ENCODE measurements around the gene TNXB. TPM values are rescaled to one million over a fixed set of nuclear protein-coding genes. Genes with fewer than 3 reads are reported as not detected.
"Not testable (repeated sequence)": the region's sequence is repeated elsewhere in the genome, so short reads cannot be mapped to it uniquely, and the experiment has no call there.

Gene TNXB
- total RNA-seq, 2 donors from 2014 or later: 138 to 210 TPM

GRCh38 chr6:32046450-32047083 lies 62.6 kb downstream of the TNXB start:
- no peak for TF ChIP-seq CTCF (IDR thresholded peaks at IDR 0.05)
- no peak overlapping the region for H3K4me3 ChIP-seq
- peaks cover 0 to 28% of the 10 kb centered on the region in 2 donors for H3K4me1 ChIP-seq
- H3K27me3 ChIP-seq: no peaks in the 10 kb centered on the region
- DNase-seq (ENCODE audit: low spot score): peak; percentile 71
- H3K9me3 ChIP-seq: no peaks in the 10 kb centered on the region
- no peaks in the 10 kb centered on the region for H3K36me3 ChIP-seq
- peak overlapping the region; percentile 79 to 90 for H3K27ac ChIP-seq

- Histone ChIP-seq H3K9me3 (no peaks in the 10 kb centered on the region), H3K27ac (peak overlapping the region; percentile 79 to 90), H3K4me1 (peaks cover 0 to 28% of the 10 kb centered on the region in 2 donors), H3K27me3 (no peaks in the 10 kb centered on the region), H3K36me3 (no peaks in the 10 kb centered on the region), H3K4me3 (no peak overlapping the region)
- no peak for TF ChIP-seq CTCF (IDR thresholded peaks at IDR 0.05)
- DNase-seq (ENCODE audit: low spot score): peak; percentile 82
These were observed 63.2 kb downstream of the TNXB start for GRCh38 chr6:32045811-32046449.

- H3K27ac ChIP-seq; H3K9me3 ChIP-seq; H3K27me3 ChIP-seq; H3K4me3 ChIP-seq; H3K36me3 ChIP-seq; DNase-seq (ENCODE audit: low spot score): not testable (repeated sequence)
- H3K4me1 ChIP-seq: peaks cover 0 to 28% of the 10 kb centered on the region in 2 donors
These were observed 64.2 kb downstream of the TNXB start for GRCh38 chr6:32044916-32045315.

- not testable (repeated sequence) for H3K4me3 ChIP-seq; DNase-seq (ENCODE audit: low spot score); H3K9me3 ChIP-seq; H3K36me3 ChIP-seq; H3K27me3 ChIP-seq; H3K27ac ChIP-seq
- peaks cover 0 to 28% of the 10 kb centered on the region in 2 donors for H3K4me1 ChIP-seq
These were observed 65.4 kb downstream of the TNXB start for GRCh38 chr6:32043589-32044380.

GRCh38 chr6:32042276-32042675 lies 66.9 kb downstream of the TNXB start:
- DNase-seq (ENCODE audit: low spot score): not testable (repeated sequence)

GRCh38 chr6:32041385-32041784 lies 67.8 kb downstream of the TNXB start:
- not testable (repeated sequence) for DNase-seq (ENCODE audit: low spot score); H3K27me3 ChIP-seq; H3K9me3 ChIP-seq; H3K36me3 ChIP-seq; H3K4me3 ChIP-seq; H3K27ac ChIP-seq; H3K4me1 ChIP-seq

More at GRCh38 chr6:32042276-32042675, 66.9 kb downstream of the TNXB start:
- not testable (repeated sequence) for H3K9me3 ChIP-seq, H3K36me3 ChIP-seq, H3K27me3 ChIP-seq, H3K27ac ChIP-seq, H3K4me3 ChIP-seq
- peaks cover 0 to 15% of the 10 kb centered on the region in 2 donors for H3K4me1 ChIP-seq

- not testable (repeated sequence) for H3K4me3 ChIP-seq; H3K27ac ChIP-seq; H3K9me3 ChIP-seq; DNase-seq (ENCODE audit: low spot score); H3K4me1 ChIP-seq; H3K27me3 ChIP-seq; H3K36me3 ChIP-seq
These were observed 68.2 kb downstream of the TNXB start for GRCh38 chr6:32041050-32041321.

GRCh38 chr6:32040299-32041049 lies 68.7 kb downstream of the TNXB start:
- H3K27ac ChIP-seq; H3K36me3 ChIP-seq; H3K9me3 ChIP-seq; H3K4me3 ChIP-seq; DNase-seq (ENCODE audit: low spot score); H3K27me3 ChIP-seq; H3K4me1 ChIP-seq: not testable (repeated sequence)

GRCh38 chr6:32039321-32040274 lies 69.5 kb downstream of the TNXB start:
- not testable (repeated sequence) for H3K4me1 ChIP-seq; H3K27ac ChIP-seq; H3K36me3 ChIP-seq; H3K27me3 ChIP-seq; H3K9me3 ChIP-seq; H3K4me3 ChIP-seq; DNase-seq (ENCODE audit: low spot score)

DNA sequence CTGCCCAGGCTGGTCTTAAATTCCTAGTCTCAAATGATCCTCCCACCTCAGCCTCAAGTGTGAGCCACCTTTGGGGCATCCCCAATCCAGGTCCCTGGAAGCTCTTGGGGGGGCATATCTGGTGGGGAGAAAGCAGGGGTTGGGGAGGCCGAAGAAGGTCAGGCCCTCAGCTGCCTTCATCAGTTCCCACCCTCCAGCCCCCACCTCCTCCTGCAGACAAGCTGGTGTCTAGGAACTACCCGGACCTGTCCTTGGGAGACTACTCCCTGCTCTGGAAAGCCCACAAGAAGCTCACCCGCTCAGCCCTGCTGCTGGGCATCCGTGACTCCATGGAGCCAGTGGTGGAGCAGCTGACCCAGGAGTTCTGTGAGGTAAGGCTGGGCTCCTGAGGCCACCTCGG lies 70.3 kb downstream of the TNXB start:
- not testable (repeated sequence) for DNase-seq (ENCODE audit: low spot score); H3K27ac ChIP-seq; H3K4me1 ChIP-seq; H3K9me3 ChIP-seq; H3K27me3 ChIP-seq; H3K4me3 ChIP-seq; H3K36me3 ChIP-seq
